Trophoblast cell (in vitro differentiated cells and primary cell): ENCODE measurements around the gene TMEM232.

Experiments used
- DNase-seq, 2 donors: peaks; one replicate each; pipeline ENCODE4 v3.0.0-alpha.2; 2016
- H2AFZ ChIP-seq: 2 replicates; pipeline ENCODE4 v1.6.1; 2013; ENCODE audit warnings: low read length, moderate library complexity, mild to moderate bottlenecking; ENCODE audit not compliant: insufficient read depth, poor library complexity
- H2AK5ac ChIP-seq: 2 replicates; pipeline ENCODE4 v1.6.1; 2013; ENCODE audit warnings: mild to moderate bottlenecking, low read length
- H2BK120ac ChIP-seq: 2 replicates; pipeline ENCODE4 v1.6.1; 2013; ENCODE audit warnings: low read length, mild to moderate bottlenecking, moderate library complexity; ENCODE audit not compliant: insufficient read depth, poor library complexity
- H2BK12ac ChIP-seq: 2 replicates; pipeline ENCODE4 v1.6.1; 2013; ENCODE audit warnings: mild to moderate bottlenecking, low read length, moderate library complexity
- H2BK5ac ChIP-seq: 2 replicates; pipeline ENCODE4 v1.6.1; 2013; ENCODE audit warnings: low read length, low read depth, moderate library complexity, mild to moderate bottlenecking; ENCODE audit not compliant: poor library complexity
- H3K14ac ChIP-seq: 2 replicates; pipeline ENCODE4 v1.6.1; 2013; ENCODE audit warnings: mild to moderate bottlenecking, low read length
- H3K18ac ChIP-seq: 2 replicates; pipeline ENCODE4 v1.6.1; 2013; ENCODE audit warnings: mild to moderate bottlenecking, low read length
- H3K23ac ChIP-seq: 2 replicates; pipeline ENCODE4 v1.6.1; 2013; ENCODE audit warnings: low read length
- H3K27ac ChIP-seq: 2 replicates; pipeline ENCODE4 v1.5.1; 2013; ENCODE audit warnings: low read depth, mild to moderate bottlenecking, inconsistent platforms, low read length, moderate library complexity
- H3K27me3 ChIP-seq: 2 replicates; pipeline ENCODE4 v1.6.1; 2013; ENCODE audit warnings: inconsistent platforms, mild to moderate bottlenecking, low read length, moderate library complexity; ENCODE audit not compliant: insufficient read depth
- H3K36me3 ChIP-seq, 2 experiments: 1 replicate in 1 of 2; 2 replicates in 1 of 2; pipeline ENCODE4 v1.6.1; 2013; ENCODE audit warnings: low read length in 2 of 2, mild to moderate bottlenecking in 2 of 2, moderate library complexity in 1 of 2; ENCODE audit not compliant: insufficient read depth in 2 of 2, control insufficient read depth in 1 of 2
- H3K4ac ChIP-seq: 2 replicates; pipeline ENCODE4 v1.6.1; 2013; ENCODE audit warnings: low read depth, mild to moderate bottlenecking, low read length, moderate library complexity
- H3K4me1 ChIP-seq, 2 experiments: 1 replicate in 1 of 2; 2 replicates in 1 of 2; pipeline ENCODE4 v1.6.1; 2013; ENCODE audit warnings: low read length in 2 of 2, mild to moderate bottlenecking in 2 of 2, moderate library complexity in 1 of 2; ENCODE audit not compliant: insufficient read depth in 2 of 2, control insufficient read depth in 1 of 2
- H3K4me2 ChIP-seq: 2 replicates; pipeline ENCODE4 v1.6.1; 2013; ENCODE audit warnings: inconsistent platforms, mild to moderate bottlenecking, low read length, moderate library complexity
- H3K4me3 ChIP-seq: 2 replicates; pipeline ENCODE4 v1.5.1; 2013; ENCODE audit warnings: mild to moderate bottlenecking, low read depth, low read length, inconsistent platforms
- H3K79me1 ChIP-seq: one replicate; pipeline ENCODE4 v1.6.1; 2013; ENCODE audit warnings: low read length
- H3K79me2 ChIP-seq: 2 replicates; pipeline ENCODE4 v1.6.1; 2013; ENCODE audit warnings: low read length, mild to moderate bottlenecking; ENCODE audit not compliant: control insufficient read depth, insufficient read depth, poor library complexity
- H3K9ac ChIP-seq: 2 replicates; pipeline ENCODE4 v1.6.1; 2013; ENCODE audit warnings: mild to moderate bottlenecking, low read length
- H3K9me3 ChIP-seq: 2 replicates; pipeline ENCODE4 v1.6.1; 2013; ENCODE audit warnings: low read depth, mild to moderate bottlenecking, control low read depth, inconsistent platforms, low read length; ENCODE audit not compliant: insufficient read depth
- H4K12ac ChIP-seq: 2 replicates; pipeline ENCODE4 v1.6.1; 2013; ENCODE audit warnings: low read depth, mild to moderate bottlenecking, low read length, moderate library complexity
- H4K8ac ChIP-seq: 2 replicates; pipeline ENCODE4 v1.6.1; 2013; ENCODE audit warnings: low read depth, mild to moderate bottlenecking, low read length, moderate library complexity
- H4K91ac ChIP-seq: one replicate; pipeline ENCODE4 v1.6.1; 2013; ENCODE audit warnings: low read depth, mild to moderate bottlenecking, low read length, moderate library complexity
- WGBS: extraction: QIAGEN DNeasy Blood & Tissue Kit; methylation state at CpG from one replicate; pipeline ENCODE4 v1.1.7; 2013; ENCODE audit warnings: missing lambda C conversion rate; ENCODE audit not compliant: insufficient read length, insufficient coverage; ENCODE audit errors: extremely low coverage; 5-methylcytosine and 5-hydroxymethylcytosine counted together

Gene TMEM232

GRCh38 chr5:110402562-110402961, 323.9 kb downstream of the TMEM232 start:
- Histone ChIP-seq H3K4me3 (no peak overlapping the region), H3K14ac (no peak overlapping the region), H2AFZ (no peak overlapping the region), H3K27ac (no peak overlapping the region), H3K9ac (no peak overlapping the region), H2AK5ac (no peak overlapping the region), H3K79me2 (no peaks in the 10 kb centered on the region), H3K79me1 (no peaks in the 10 kb centered on the region), H4K91ac (no peak overlapping the region), H3K4me1 (no peaks in the 10 kb centered on the region), H3K9me3 (no peaks in the 10 kb centered on the region), H3K27me3 (no peaks in the 10 kb centered on the region), H3K4ac (no peak overlapping the region), H4K12ac (no peak overlapping the region), H3K18ac (no peak overlapping the region), H2BK5ac (no peak overlapping the region), H4K8ac (no peak overlapping the region), H2BK12ac (no peak overlapping the region), H2BK120ac (no peak overlapping the region), H3K4me2 (no peak overlapping the region), H3K23ac (no peak overlapping the region), H3K36me3 (no peaks in the 10 kb centered on the region)
- no CpG with 5 or more reads among the region's 1 CpG for WGBS
- DNase-seq = no peak

GRCh38 chr5:110401881-110402280, 324.6 kb downstream of the TMEM232 start:
- H3K4ac ChIP-seq = no peak overlapping the region
- H3K14ac ChIP-seq = no peak overlapping the region
- H3K27ac ChIP-seq = no peak overlapping the region
- H3K79me2 ChIP-seq = no peaks in the 10 kb centered on the region
- H3K9ac ChIP-seq = no peak overlapping the region
- DNase-seq = no peak
- H3K23ac ChIP-seq = no peak overlapping the region
- no peak overlapping the region for H4K91ac ChIP-seq
- H2BK5ac ChIP-seq = no peak overlapping the region
- H3K4me3 ChIP-seq = no peak overlapping the region
- no peak overlapping the region for H4K12ac ChIP-seq
- H3K18ac ChIP-seq = no peak overlapping the region
- no peak overlapping the region for H2AFZ ChIP-seq
- no peaks in the 10 kb centered on the region for H3K4me1 ChIP-seq
- H4K8ac ChIP-seq = no peak overlapping the region
- no peaks in the 10 kb centered on the region for H3K9me3 ChIP-seq
- no CpG with 5 or more reads among the region's 4 CpGs for WGBS
- no peaks in the 10 kb centered on the region for H3K27me3 ChIP-seq
- H2AK5ac ChIP-seq = no peak overlapping the region
- no peak overlapping the region for H2BK120ac ChIP-seq
- no peak overlapping the region for H3K4me2 ChIP-seq
- H3K36me3 ChIP-seq = no peaks in the 10 kb centered on the region
- no peaks in the 10 kb centered on the region for H3K79me1 ChIP-seq
- H2BK12ac ChIP-seq = no peak overlapping the region

- no peak overlapping the region for H4K12ac ChIP-seq
- H2BK120ac ChIP-seq = no peak overlapping the region
- no peak overlapping the region for H2BK5ac ChIP-seq
- H3K18ac ChIP-seq = no peak overlapping the region
- no peaks in the 10 kb centered on the region for H3K36me3 ChIP-seq
- no peaks in the 10 kb centered on the region for H3K4me1 ChIP-seq
- H3K27ac ChIP-seq = no peak overlapping the region
- no peak overlapping the region for H4K91ac ChIP-seq
- H3K4me2 ChIP-seq = no peak overlapping the region
- peaks cover 2% of the 10 kb centered on the region for H3K79me1 ChIP-seq
- no peak overlapping the region for H3K23ac ChIP-seq
- H3K27me3 ChIP-seq = no peaks in the 10 kb centered on the region
- H3K14ac ChIP-seq = no peak overlapping the region
- H3K79me2 ChIP-seq = no peaks in the 10 kb centered on the region
- no peak overlapping the region for H3K4ac ChIP-seq
- no peak overlapping the region for H2AFZ ChIP-seq
- no peak overlapping the region for H4K8ac ChIP-seq
- DNase-seq = no peak
- H3K9me3 ChIP-seq = no peaks in the 10 kb centered on the region
- no peak overlapping the region for H2AK5ac ChIP-seq
- H3K9ac ChIP-seq = no peak overlapping the region
- H2BK12ac ChIP-seq = no peak overlapping the region
- no peak overlapping the region for H3K4me3 ChIP-seq
- WGBS = no CpG with 5 or more reads among the region's 2 CpGs
Observed at GRCh38 chr5:110398951-110399350, 327.5 kb downstream of the TMEM232 start.

GRCh38 chr5:110397281-110397680, 329.2 kb downstream of the TMEM232 start:
- Histone ChIP-seq H3K27ac (no peak overlapping the region), H3K36me3 (no peaks in the 10 kb centered on the region), H3K18ac (no peak overlapping the region), H4K91ac (no peak overlapping the region), H3K9me3 (no peaks in the 10 kb centered on the region), H4K8ac (no peak overlapping the region), H3K9ac (no peak overlapping the region), H3K14ac (no peak overlapping the region), H2BK12ac (no peak overlapping the region), H3K4me1 (no peaks in the 10 kb centered on the region), H2BK120ac (no peak overlapping the region), H3K23ac (no peak overlapping the region), H4K12ac (no peak overlapping the region), H3K4me3 (no peak overlapping the region), H3K27me3 (no peaks in the 10 kb centered on the region), H2AFZ (no peak overlapping the region), H3K79me2 (no peaks in the 10 kb centered on the region), H2BK5ac (no peak overlapping the region), H3K4me2 (no peak overlapping the region), H2AK5ac (no peak overlapping the region), H3K4ac (no peak overlapping the region), H3K79me1 (peaks cover 2% of the 10 kb centered on the region)
- no CpG with 5 or more reads among the region's 1 CpG for WGBS
- no peak for DNase-seq
